OCI-LY1 (cell line): Measurements from ENCODE around the gene BAD.

Experiments
- H2AFZ ChIP-seq: fragments of 200-600 bp; sonication (generic), shearing (Covaris generic); 2 replicates; pipeline ENCODE4 v1.6.0; 2014; ENCODE audit warnings: antibody characterized with exemption, mild to moderate bottlenecking, low read length
- H3F3A ChIP-seq: fragments of 200-600 bp; sonication (generic), shearing (Covaris generic); 2 replicates; pipeline ENCODE4 v1.6.0; 2014; ENCODE audit warnings: mild to moderate bottlenecking, antibody characterized with exemption, low read length, moderate library complexity; ENCODE audit not compliant: insufficient read depth
- H3K27ac ChIP-seq: fragments of 200-600 bp; sonication (generic); 2 replicates; pipeline ENCODE4 v1.5.1; 2014; ENCODE audit warnings: low read length, mixed run types, mild to moderate bottlenecking, low read depth; ENCODE audit not compliant: poor library complexity, severe bottlenecking
- H3K27me3 ChIP-seq: fragments of 200-600 bp; sonication (generic); 2 replicates; pipeline ENCODE4 v1.6.0; 2014; ENCODE audit warnings: antibody characterized with exemption, mild to moderate bottlenecking, low read length, moderate library complexity; ENCODE audit not compliant: insufficient read depth
- H3K36me3 ChIP-seq: fragments of 200-600 bp; sonication (generic); 2 replicates; pipeline ENCODE4 v1.6.1; 2014; ENCODE audit warnings: mild to moderate bottlenecking, antibody characterized with exemption, low read length, moderate library complexity, mixed read lengths; ENCODE audit not compliant: insufficient read depth
- H3K4me1 ChIP-seq: fragments of 200-600 bp; sonication (generic); 2 replicates; pipeline ENCODE4 v1.5.1; 2014; ENCODE audit warnings: mild to moderate bottlenecking, low read length, moderate library complexity; ENCODE audit not compliant: insufficient read depth, severe bottlenecking
- H3K4me2 ChIP-seq: fragments of 200-600 bp; sonication (generic), shearing (Covaris generic); 2 replicates; pipeline ENCODE4 v1.6.1; 2014; ENCODE audit warnings: low read length
- H3K4me3 ChIP-seq: fragments of 200-600 bp; sonication (generic); 2 replicates; pipeline ENCODE4 v1.5.1; 2014; ENCODE audit warnings: low read length, low read depth, mild to moderate bottlenecking, mixed read lengths; ENCODE audit not compliant: poor library complexity, severe bottlenecking
- H3K79me2 ChIP-seq: fragments of 200-600 bp; shearing (Covaris generic); 2 replicates; pipeline ENCODE4 v1.6.1; 2016; ENCODE audit warnings: mixed run types, low read length, mixed read lengths; ENCODE audit not compliant: insufficient read depth
- H3K9ac ChIP-seq: fragments of 200-600 bp; sonication (generic), shearing (Covaris generic); 2 replicates; pipeline ENCODE4 v1.6.1; 2014; ENCODE audit warnings: mild to moderate bottlenecking, low read length, mixed read lengths
- H3K9me2 ChIP-seq: fragments of 200-600 bp; sonication (generic), shearing (Covaris generic); 2 replicates; pipeline ENCODE4 v1.6.1; 2014; ENCODE audit warnings: low read depth, mild to moderate bottlenecking, low read length, mixed read lengths
- H3K9me3 ChIP-seq: fragments of 200-600 bp; shearing (Covaris generic); 2 replicates; pipeline ENCODE4 v1.6.1; 2014; ENCODE audit warnings: low read length, mixed read lengths
- H4K20me1 ChIP-seq: fragments of 200-600 bp; sonication (generic), shearing (Covaris generic); 2 replicates; pipeline ENCODE4 v1.6.0; 2016; ENCODE audit warnings: mild to moderate bottlenecking, low read length; ENCODE audit not compliant: insufficient read depth
- EZH2 ChIP-seq: fragments of 200-600 bp; sonication (generic), shearing (Covaris generic); IDR thresholded peaks from 2 replicates; pipeline ENCODE4 v1.8.0; 2017; ENCODE audit warnings: borderline replicate concordance, mixed run types, mild to moderate bottlenecking, antibody characterized with exemption, low read length, moderate library complexity, mixed read lengths
- TF ChIP-seq, protein P1 (sequence below): fragments of 200-600 bp; sonication (generic), shearing (Covaris generic); IDR thresholded peaks from 2 replicates; pipeline ENCODE4 v1.5.1; 2017; ENCODE audit warnings: mild to moderate bottlenecking, antibody characterized with exemption, low read length, moderate library complexity, mixed read lengths

BAD gene

DNA sequence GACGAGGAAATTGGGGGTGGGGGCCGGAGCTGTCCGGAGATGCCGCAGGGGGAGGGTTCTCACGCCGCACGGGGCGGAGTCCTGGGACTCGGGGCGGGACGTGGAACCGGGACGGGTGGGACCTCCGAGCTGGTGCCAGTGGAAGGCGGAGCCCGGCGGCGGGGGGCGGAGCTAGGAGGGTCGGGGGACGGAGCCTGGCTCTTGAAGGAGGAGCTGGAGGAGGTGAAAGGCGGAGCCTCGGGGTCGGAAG lies 43.3 kb downstream of the BAD start:
- no peak overlapping the region for H2AFZ ChIP-seq

DNA sequence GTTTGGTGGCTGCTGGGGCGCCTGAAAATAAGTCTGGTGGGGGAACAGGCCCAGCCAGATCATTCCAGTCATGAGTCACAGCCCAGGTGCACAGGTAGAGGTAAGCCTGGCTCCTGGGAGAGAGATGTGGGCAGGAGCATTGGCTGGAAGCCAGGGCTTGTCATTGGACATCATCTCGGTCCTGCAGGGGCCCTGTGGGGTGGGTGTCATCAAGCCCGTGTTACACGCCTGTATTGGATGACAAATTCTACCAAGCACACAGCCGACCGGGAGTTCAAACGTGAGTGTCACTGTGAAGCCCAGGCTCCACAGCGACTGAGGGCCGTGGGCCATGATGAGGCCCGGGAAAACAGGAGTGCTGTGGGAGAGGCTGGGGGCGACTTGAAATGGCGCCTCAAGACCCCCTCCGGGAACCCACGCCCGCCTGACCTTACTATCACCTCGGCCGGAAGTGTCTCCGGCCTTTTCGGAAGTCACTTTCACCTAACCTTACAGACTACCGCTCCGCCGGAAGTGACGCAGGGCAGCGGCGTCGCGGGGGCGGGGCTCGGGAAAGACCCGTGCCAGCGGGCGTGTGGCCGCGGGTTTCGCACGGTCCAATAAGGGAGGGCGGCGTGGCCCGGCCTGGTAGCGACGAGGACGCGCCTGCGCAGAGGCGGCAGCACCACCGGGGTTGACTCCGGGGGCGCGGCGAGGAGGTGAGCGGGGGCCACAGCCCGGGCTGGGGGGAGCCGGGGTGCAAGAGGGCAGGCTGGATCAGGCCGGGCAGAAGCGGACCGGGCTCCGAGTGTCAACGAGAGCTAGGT lies 43.8 kb downstream of the BAD start, which contains the start of gene FKBP2:
Gene FKBP2 (plus strand): TSS at position 661 of the 806 bp plus-strand sequence. CDS start 1,293 bp downstream, outside the sequence.
- Histone ChIP-seq H3K9me3 (no peaks in the 10 kb centered on the region), H3K9ac (peak within 1 kb of the TSS; percentile 93), H3K4me3 (peak within 1 kb of the TSS; percentile 77), H3K79me2 (no peaks in the 10 kb centered on the region; the same call in 1 of the 2 replicates), H3K27me3 (no peaks in the 10 kb centered on the region), H2AFZ (no peak within 1 kb of the TSS), H3K4me1 (peaks cover 76% of the 10 kb centered on the region), H3K4me2 (peak within 1 kb of the TSS; percentile 91), H3K27ac (peak within 1 kb of the TSS; percentile 98), H3K9me2 (no peaks in the 10 kb centered on the region), H3K36me3 (peaks cover 33% of the 10 kb centered on the region; the same call in 1 of the 2 replicates), H4K20me1 (no peaks in the 10 kb centered on the region), H3F3A (peaks cover 18% of the 10 kb centered on the region; the same call in 1 of the 2 replicates)
- TF ChIP-seq EZH2, result no peak
- TF ChIP-seq, protein P1, sequence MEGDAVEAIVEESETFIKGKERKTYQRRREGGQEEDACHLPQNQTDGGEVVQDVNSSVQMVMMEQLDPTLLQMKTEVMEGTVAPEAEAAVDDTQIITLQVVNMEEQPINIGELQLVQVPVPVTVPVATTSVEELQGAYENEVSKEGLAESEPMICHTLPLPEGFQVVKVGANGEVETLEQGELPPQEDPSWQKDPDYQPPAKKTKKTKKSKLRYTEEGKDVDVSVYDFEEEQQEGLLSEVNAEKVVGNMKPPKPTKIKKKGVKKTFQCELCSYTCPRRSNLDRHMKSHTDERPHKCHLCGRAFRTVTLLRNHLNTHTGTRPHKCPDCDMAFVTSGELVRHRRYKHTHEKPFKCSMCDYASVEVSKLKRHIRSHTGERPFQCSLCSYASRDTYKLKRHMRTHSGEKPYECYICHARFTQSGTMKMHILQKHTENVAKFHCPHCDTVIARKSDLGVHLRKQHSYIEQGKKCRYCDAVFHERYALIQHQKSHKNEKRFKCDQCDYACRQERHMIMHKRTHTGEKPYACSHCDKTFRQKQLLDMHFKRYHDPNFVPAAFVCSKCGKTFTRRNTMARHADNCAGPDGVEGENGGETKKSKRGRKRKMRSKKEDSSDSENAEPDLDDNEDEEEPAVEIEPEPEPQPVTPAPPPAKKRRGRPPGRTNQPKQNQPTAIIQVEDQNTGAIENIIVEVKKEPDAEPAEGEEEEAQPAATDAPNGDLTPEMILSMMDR, result no peak

More for the DNA sequence above, 43.3 kb downstream of the BAD start:
- Histone ChIP-seq H3K4me2 (peak overlapping the region; percentile 91), H3K9me2 (no peaks in the 10 kb centered on the region), H3K79me2 (no peaks in the 10 kb centered on the region; the same call in 1 of the 2 replicates), H3K4me3 (peak overlapping the region; percentile 77), H3K36me3 (peaks cover 31% of the 10 kb centered on the region; the same call in 1 of the 2 replicates), H3F3A (peaks cover 18% of the 10 kb centered on the region; the same call in 1 of the 2 replicates), H3K27me3 (no peaks in the 10 kb centered on the region), H3K27ac (peak overlapping the region; percentile 98), H3K9ac (peak overlapping the region; percentile 93), H4K20me1 (no peaks in the 10 kb centered on the region), H3K4me1 (peaks cover 71% of the 10 kb centered on the region), H3K9me3 (no peaks in the 10 kb centered on the region)
- TF ChIP-seq EZH2, result no peak

DNA sequence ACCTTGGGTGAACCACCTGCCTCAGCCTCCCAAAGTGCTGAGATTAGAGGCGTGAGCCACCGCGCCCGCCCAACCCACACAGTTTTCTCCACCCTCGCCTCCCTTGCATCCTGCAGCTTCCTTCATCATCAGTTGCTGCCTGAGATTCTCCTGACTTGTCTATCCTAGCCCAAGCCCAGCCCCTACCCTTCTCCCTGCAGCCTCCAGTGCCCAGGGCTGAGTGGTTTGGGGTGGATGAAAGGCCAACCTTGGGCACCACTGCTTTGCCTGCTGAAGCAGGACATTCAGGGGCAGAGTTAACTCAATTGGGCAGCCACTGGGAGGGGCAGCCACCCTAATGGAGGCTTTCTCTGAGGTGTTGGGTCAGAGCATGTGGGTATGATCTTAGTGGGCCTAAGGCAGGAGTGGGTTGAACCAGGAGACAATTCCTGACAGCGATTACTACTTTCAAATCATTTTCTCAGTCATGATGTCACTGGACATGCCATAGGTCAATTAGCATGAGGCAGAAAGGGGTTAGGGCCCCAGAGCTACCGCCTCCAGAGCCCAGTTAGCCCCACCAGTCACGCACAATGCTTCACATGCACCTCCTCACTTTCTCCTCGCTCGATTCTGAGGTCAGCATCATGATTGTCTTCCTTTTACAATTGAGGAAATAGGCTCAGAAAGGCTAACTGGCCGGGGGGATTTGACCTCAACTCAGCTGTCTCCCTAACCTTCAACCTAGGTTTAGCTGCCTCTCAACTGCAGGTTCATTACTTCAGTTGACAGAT lies 44.6 kb downstream of the BAD start:
- TF ChIP-seq, protein P1, result no peak
- TF ChIP-seq EZH2, result no peak
- Histone ChIP-seq H3K9me2 (no peaks in the 10 kb centered on the region), H3K4me2 (peak overlapping the region; percentile 91), H3K9ac (peak overlapping the region; percentile 93), H3K9me3 (no peaks in the 10 kb centered on the region), H2AFZ (no peak overlapping the region), H3K79me2 (no peaks in the 10 kb centered on the region), H3K27ac (peak overlapping the region; percentile 98), H3F3A (peaks cover 18% of the 10 kb centered on the region; the same call in 1 of the 2 replicates), H4K20me1 (no peaks in the 10 kb centered on the region), H3K36me3 (peaks cover 33% of the 10 kb centered on the region; the same call in 1 of the 2 replicates), H3K27me3 (no peaks in the 10 kb centered on the region), H3K4me1 (peaks cover 76% of the 10 kb centered on the region), H3K4me3 (peak overlapping the region; percentile 77)
